ENCODE data around the gene ARG2. TPM values are rescaled to one million over a fixed set of nuclear protein-coding genes. Genes with fewer than 3 reads are reported as not detected.

Gene ARG2
- total RNA-seq, 2 donors from 2014 or later, result 31.9 to 565 TPM

DNA sequence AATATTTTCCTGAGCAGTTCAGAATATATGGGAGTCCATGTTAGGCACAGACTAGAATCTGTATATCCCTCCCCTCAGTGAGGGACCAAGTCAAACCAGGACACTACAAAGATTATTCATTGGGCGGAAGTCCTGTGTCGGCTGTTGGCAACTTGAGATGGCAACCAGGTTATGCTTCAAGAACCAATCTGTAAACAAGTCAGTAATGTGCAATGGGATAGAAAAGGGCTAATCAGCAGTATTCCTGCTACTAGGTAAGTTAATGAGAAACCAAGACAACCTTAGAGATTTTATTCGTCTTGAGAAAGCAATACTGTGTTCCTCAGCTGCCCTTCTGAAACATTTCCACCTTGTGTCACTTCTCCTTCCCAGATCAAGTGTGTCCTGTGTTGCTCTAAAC lies 26.4 kb downstream of the ARG2 start:
- intact Hi-C loops (cut with DNase I), result no loop called here
- Histone ChIP-seq H3K4me3 (no peak overlapping the region), H3K27ac (no peak overlapping the region), H3K9me3 (no peaks in the 10 kb centered on the region), H3K4me1 (replicated peaks) (no peaks in the 10 kb centered on the region), H3K27me3 (replicated peaks; ENCODE audit: insufficient read depth) (no peaks in the 10 kb centered on the region), H3K36me3 (peaks cover 0 to 10% of the 10 kb centered on the region in 2 donors)
- TF ChIP-seq CTCF (IDR thresholded peaks at IDR 0.05) (no peak), POLR2AphosphoS5 (IDR thresholded peaks at IDR 0.05) (no peak), POLR2A (IDR thresholded peaks at IDR 0.05) (no peak)
- DNase-seq (ENCODE audit: low spot score), result no peak
- 73% methylated on average over 3 of the region's 3 CpGs for WGBS

- Histone ChIP-seq H3K4me3 (no peak overlapping the region), H3K9me3 (no peaks in the 10 kb centered on the region), H3K36me3 (peaks cover 0 to 23% of the 10 kb centered on the region in 2 donors), H3K27ac (no peak overlapping the region), H3K27me3 (replicated peaks; ENCODE audit: insufficient read depth) (no peaks in the 10 kb centered on the region), H3K4me1 (replicated peaks) (no peaks in the 10 kb centered on the region)
- 74% methylated on average over 1 of the region's 1 CpG for WGBS
- no peak for DNase-seq (ENCODE audit: low spot score)
- TF ChIP-seq POLR2AphosphoS5 (IDR thresholded peaks at IDR 0.05) (no peak), POLR2A (IDR thresholded peaks at IDR 0.05) (no peak)
- intact Hi-C loops (cut with DNase I), result no loop called here
Observed at GRCh38 chr14:67650151-67650550, 30.4 kb downstream of the ARG2 start.

DNA sequence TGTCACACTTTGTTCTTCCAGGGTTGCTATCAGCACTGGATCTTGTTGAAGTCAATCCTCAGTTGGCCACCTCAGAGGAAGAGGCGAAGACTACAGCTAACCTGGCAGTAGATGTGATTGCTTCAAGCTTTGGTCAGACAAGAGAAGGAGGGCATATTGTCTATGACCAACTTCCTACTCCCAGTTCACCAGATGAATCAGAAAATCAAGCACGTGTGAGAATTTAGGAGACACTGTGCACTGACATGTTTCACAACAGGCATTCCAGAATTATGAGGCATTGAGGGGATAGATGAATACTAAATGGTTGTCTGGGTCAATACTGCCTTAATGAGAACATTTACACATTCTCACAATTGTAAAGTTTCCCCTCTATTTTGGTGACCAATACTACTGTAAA lies 31.0 kb downstream of the ARG2 start:
- TF ChIP-seq CTCF (IDR thresholded peaks at IDR 0.05), result no peak
- TF ChIP-seq POLR2AphosphoS5 (IDR thresholded peaks at IDR 0.05), result no peak
- no peak for TF ChIP-seq POLR2A (IDR thresholded peaks at IDR 0.05)
- no peak overlapping the region for H3K27ac ChIP-seq
- H3K27me3 ChIP-seq (replicated peaks; ENCODE audit: insufficient read depth), result no peaks in the 10 kb centered on the region
- DNase-seq (ENCODE audit: low spot score), result no peak
- H3K36me3 ChIP-seq, result peaks cover 0 to 23% of the 10 kb centered on the region in 2 donors
- H3K4me1 ChIP-seq (replicated peaks), result no peaks in the 10 kb centered on the region
- no peak overlapping the region for H3K4me3 ChIP-seq
- WGBS, result 66% methylated on average over 2 of the region's 2 CpGs
- no peaks in the 10 kb centered on the region for H3K9me3 ChIP-seq
- intact Hi-C loops (cut with DNase I), result no loop called here

DNA sequence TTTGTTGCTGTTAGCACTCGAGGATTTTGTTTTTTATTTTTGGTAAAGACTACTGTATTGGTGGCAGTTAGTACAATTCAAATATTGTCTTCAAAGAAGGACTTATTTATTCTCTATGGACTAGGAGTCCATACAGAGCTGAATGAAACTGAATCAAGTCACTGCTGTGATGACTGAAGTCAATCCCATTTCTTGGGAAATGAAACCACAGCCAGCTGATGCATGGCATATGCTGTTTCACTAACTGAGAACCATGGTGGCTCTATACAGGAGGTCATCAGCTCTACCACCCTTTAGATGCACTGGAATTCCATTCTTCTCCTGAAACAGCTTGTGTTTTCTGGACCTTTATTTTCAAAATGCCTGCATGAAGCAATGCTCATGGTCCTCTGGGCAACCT lies 32.5 kb downstream of the ARG2 start:
- no peak for DNase-seq (ENCODE audit: low spot score)
- H3K9me3 ChIP-seq, result no peaks in the 10 kb centered on the region
- H3K4me1 ChIP-seq (replicated peaks), result no peaks in the 10 kb centered on the region
- no peak overlapping the region for H3K27ac ChIP-seq
- H3K27me3 ChIP-seq (replicated peaks; ENCODE audit: insufficient read depth), result no peaks in the 10 kb centered on the region
- no peak for TF ChIP-seq CTCF (IDR thresholded peaks at IDR 0.05)
- TF ChIP-seq POLR2A (IDR thresholded peaks at IDR 0.05), result no peak
- no peak for TF ChIP-seq POLR2AphosphoS5 (IDR thresholded peaks at IDR 0.05)
- 84% methylated on average over 1 of the region's 1 CpG for WGBS
- intact Hi-C loops (cut with DNase I), result no loop called here
- no peak overlapping the region for H3K4me3 ChIP-seq
- H3K36me3 ChIP-seq, result peaks cover 0 to 23% of the 10 kb centered on the region in 2 donors

GRCh38 chr14:67653651-67654280 lies 34.0 kb downstream of the ARG2 start:
- H3K27ac ChIP-seq, result no peak overlapping the region
- peaks cover 0 to 21% of the 10 kb centered on the region in 2 donors for H3K36me3 ChIP-seq
- H3K4me1 ChIP-seq (replicated peaks), result no peaks in the 10 kb centered on the region
- WGBS, result 85% methylated on average over 6 of the region's 6 CpGs
- H3K4me3 ChIP-seq, result no peak overlapping the region
- TF ChIP-seq POLR2A (IDR thresholded peaks at IDR 0.05), result no peak
- no peak for TF ChIP-seq POLR2AphosphoS5 (IDR thresholded peaks at IDR 0.05)
- TF ChIP-seq CTCF (IDR thresholded peaks at IDR 0.05), result no peak
- no peaks in the 10 kb centered on the region for H3K27me3 ChIP-seq (replicated peaks; ENCODE audit: insufficient read depth)
- H3K9me3 ChIP-seq, result no peaks in the 10 kb centered on the region
- DNase-seq (ENCODE audit: low spot score), result no peak
- intact Hi-C loops (cut with DNase I), result no loop called here
